B cell (primary cell): ENCODE data around the gene GRK5. TPM values are rescaled to one million over a fixed set of nuclear protein-coding genes. Genes with fewer than 3 reads are reported as not detected.

ENCODE experiments used
- ATAC-seq: fragments of 200-7000 bp; cut with Tn5 transposase; one replicate; pipeline ENCODE4 v1.10.0; 2021; ENCODE audit warnings: low read depth, mild to moderate bottlenecking, moderate number of reproducible peaks, moderate library complexity
- CTCF ChIA-PET: fragments of 350-600 bp; sonication (Branson Sonifier 250); formaldehyde crosslinking; loops from one replicate; lab custom pipeline; 2021; ENCODE audit warnings: antibody characterized with exemption, inconsistent platforms; lab: Charles Lee
- POLR2A ChIA-PET: fragments of 350-600 bp; sonication (Branson Sonifier 250); formaldehyde crosslinking; loops from one replicate; lab custom pipeline; 2021; ENCODE audit warnings: antibody characterized with exemption; lab: Charles Lee
- DNase-seq: peaks from one replicate; pipeline ENCODE4 v3.0.0; 2013
- H2AFZ ChIP-seq: 2 replicates; pipeline ENCODE4 v1.6.1; 2012; ENCODE audit warnings: mild to moderate bottlenecking, low read depth, low read length; ENCODE audit not compliant: insufficient read depth, poor library complexity, severe bottlenecking
- H3K27ac ChIP-seq, 2 donors: 1 replicate in 1 of 2; 2 replicates in 1 of 2; pipeline ENCODE4 v1.5.1; 2012 to 2013; ENCODE audit warnings: low read length in 2 of 2, mild to moderate bottlenecking in 2 of 2, moderate library complexity in 1 of 2
- H3K27me3 ChIP-seq, 4 experiments: fragments of 200-600 bp in 1 of 4; sonication (generic) in 1 of 4; replicated peaks in 1 of 4; 1 replicate in 2 of 4; 2 replicates in 2 of 4; pipeline versions ENCODE4 v1.6.1 to v1.7.0; 2013 to 2016; ENCODE audit warnings: low read length in 3 of 4, mild to moderate bottlenecking in 2 of 4, mixed read lengths in 1 of 4, moderate library complexity in 1 of 4; ENCODE audit not compliant: insufficient read depth in 4 of 4, control insufficient read depth in 3 of 4; ENCODE audit errors: control extremely low read depth in 1 of 4
- H3K36me3 ChIP-seq, 2 experiments: replicated peaks in 1 of 2; 1 replicate in 1 of 2; 2 replicates in 1 of 2; pipeline versions ENCODE4 v1.6.1 to v1.7.1; 2013; ENCODE audit warnings: low read length in 1 of 2; ENCODE audit not compliant: insufficient read depth in 2 of 2, control insufficient read depth in 1 of 2; ENCODE audit errors: control extremely low read depth in 1 of 2, extremely low read depth in 1 of 2
- H3K4me1 ChIP-seq, 2 donors: fragments of 200-600 bp in 1 of 2; sonication (generic) in 1 of 2; 1 replicate in 1 of 2; 2 replicates in 1 of 2; pipeline versions ENCODE4 v1.5.1 to v1.6.1; 2013 to 2017; ENCODE audit warnings: low read length in 2 of 2; ENCODE audit not compliant: control insufficient read depth in 2 of 2, insufficient read depth in 2 of 2
- H3K4me2 ChIP-seq: replicated peaks from 2 replicates; pipeline ENCODE3; 2012; ENCODE audit warnings: mild to moderate bottlenecking, low read depth, low read length; ENCODE audit not compliant: poor library complexity, severe bottlenecking
- H3K4me3 ChIP-seq, 5 experiments: fragments of 200-600 bp in 1 of 5; sonication (generic) in 1 of 5; 1 replicate in 3 of 5; 2 replicates in 2 of 5; pipeline versions ENCODE4 v1.5.1 to v1.7.0; 2011 to 2016; ENCODE audit warnings: low read length in 4 of 5, mild to moderate bottlenecking in 4 of 5, low read depth in 2 of 5, control low read depth in 1 of 5, moderate library complexity in 1 of 5; ENCODE audit not compliant: insufficient read depth in 1 of 5; ENCODE audit errors: control extremely low read depth in 1 of 5, extremely low read depth in 1 of 5
- H3K79me2 ChIP-seq: fragments of 200-600 bp; sonication (generic); one replicate; pipeline ENCODE4 v1.6.0; 2016; ENCODE audit warnings: low read length; ENCODE audit not compliant: control insufficient read depth, insufficient read depth
- H3K9ac ChIP-seq: fragments of 200-600 bp; sonication (generic); 2 replicates; pipeline ENCODE4 v1.6.1; 2017; ENCODE audit warnings: mild to moderate bottlenecking, low read length, moderate library complexity
- H3K9me3 ChIP-seq, 3 donors: one replicate each; pipeline versions ENCODE4 v1.6.1 to v1.7.1; 2013; ENCODE audit warnings: low read length in 2 of 3; ENCODE audit not compliant: control insufficient read depth in 2 of 3, insufficient read depth in 1 of 3; ENCODE audit errors: control extremely low read depth in 1 of 3
- H4K20me1 ChIP-seq: 2 replicates; pipeline ENCODE4 v1.6.0; 2012; ENCODE audit warnings: mild to moderate bottlenecking, low read length; ENCODE audit not compliant: insufficient read depth, control insufficient read depth, poor library complexity, severe bottlenecking
- H3K27ac Mint-ChIP-seq: one replicate; pipeline ENCODE4 v1.8.0; 2021; ENCODE audit warnings: mixed read lengths
- H3K27me3 Mint-ChIP-seq: one replicate; pipeline ENCODE4 v1.8.0; 2021; ENCODE audit warnings: mixed read lengths
- H3K4me1 Mint-ChIP-seq: one replicate; pipeline ENCODE4 v1.8.0; 2021; ENCODE audit warnings: mixed read lengths
- H3K4me3 Mint-ChIP-seq: one replicate; pipeline ENCODE4 v1.8.0; 2021; ENCODE audit warnings: mixed read lengths
- H3K9me3 Mint-ChIP-seq: one replicate; pipeline ENCODE4 v1.8.0; 2022; ENCODE audit warnings: mixed read lengths; ENCODE audit not compliant: insufficient read depth
- EZH2 ChIP-seq: IDR thresholded peaks from 2 replicates; pipeline ENCODE4 v1.6.1; 2012; ENCODE audit warnings: borderline replicate concordance, low read depth, mild to moderate bottlenecking, moderate library complexity, low read length; ENCODE audit not compliant: insufficient read depth, poor library complexity, severe bottlenecking
- WGBS: methylation state at CpG from one replicate; pipeline ENCODE4 v1.1.5; 2013; ENCODE audit warnings: missing lambda C conversion rate; ENCODE audit not compliant: insufficient coverage; 5-methylcytosine and 5-hydroxymethylcytosine counted together
- intact Hi-C: fragments of 100-400 bp; cut with micrococcal nuclease; formaldehyde crosslinking; loops from one replicate; pipeline ENCODE4 v1.10.0; 2022
- polyA plus RNA-seq: library from polyadenylated mRNA; depleted of rRNA; stranded (reverse); fragments of >200 nt; gene quantifications from 2 replicates; pipeline ENCODE4 v1.2.3, GENCODE V29; 2012
- total RNA-seq, 2 donors: library from RNA; stranded (reverse); fragments of 120-200 nt in 1 of 2; gene quantifications; 1 replicate in 1 of 2; 2 replicates in 1 of 2; pipeline versions ENCODE4 v1.2.3 to v1.2.4, GENCODE V29; 2013 to 2022
- TF ChIP-seq, protein P1 (sequence below): fragments of 200-600 bp; IDR thresholded peaks from one replicate; pipeline ENCODE4 v1.8.0; 2022; ENCODE audit warnings: antibody characterized with exemption, mild to moderate bottlenecking

Gene GRK5
- total and polyA plus RNA-seq, 2 donors (not counting 1 experiment from before 2014, with no cell fraction given) = 21.9 to 54.8 TPM

DNA sequence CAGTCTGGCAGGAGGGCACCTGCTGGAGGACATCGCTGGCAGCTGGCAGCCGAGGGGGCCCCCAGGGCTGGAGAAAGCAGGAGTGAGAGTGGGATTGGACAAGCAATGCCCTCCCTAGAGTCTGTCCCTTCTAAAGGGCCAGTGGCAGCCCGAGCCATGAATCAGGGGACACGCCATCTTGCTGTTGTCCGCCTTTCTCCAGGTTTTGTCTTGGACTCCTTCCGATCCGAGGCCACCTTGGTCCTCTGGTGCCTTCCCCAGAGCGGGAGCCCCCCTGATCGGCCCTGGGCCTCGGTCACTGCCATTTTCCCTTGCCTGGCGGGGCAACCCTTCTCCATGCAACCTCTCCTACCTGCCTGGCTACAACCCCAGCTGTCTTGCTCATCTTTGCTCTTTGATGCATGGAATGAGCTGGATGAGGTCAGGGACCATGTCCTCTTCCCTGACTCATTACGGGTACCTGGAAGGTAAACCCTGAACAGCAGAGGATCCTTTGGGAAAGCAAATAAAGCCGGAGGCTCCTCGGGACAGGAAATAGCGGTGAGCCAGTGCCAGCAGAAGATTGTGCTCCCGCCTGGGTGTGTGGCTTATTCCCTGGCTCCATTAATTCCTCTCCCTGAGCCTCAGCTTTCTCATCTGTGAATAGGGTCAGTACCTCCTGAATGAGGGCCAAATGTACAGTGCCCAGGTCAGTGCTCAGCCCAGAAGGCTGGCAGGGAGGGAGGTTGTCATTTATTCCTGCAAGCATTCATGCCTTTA, 112.0 kb downstream of the GRK5 start:
- ChIA-PET CTCF (interaction anchor here (1.5 to 2.3 kb wide), 2 partner anchors 17 to 113 kb away, joined by 3 to 6 read pairs; no protein-coding TSS in a partner anchor), POLR2A (no interaction called here)
- intact Hi-C loops = no loop called here
- H2AFZ ChIP-seq = no peak overlapping the region
- Mint-ChIP-seq H3K27me3 (no peaks in the 10 kb centered on the region), H3K9me3 (peaks cover 5% of the 10 kb centered on the region), H3K27ac (peak overlapping the region; percentile 7), H3K4me3 (no peak overlapping the region), H3K4me1 (peaks cover 82% of the 10 kb centered on the region)
- ATAC-seq (no peak), DNase-seq (no peak)
- H4K20me1 ChIP-seq = peaks cover 74% of the 10 kb centered on the region
- no peak overlapping the region for H3K4me2 ChIP-seq
- peaks cover 98% of the 10 kb centered on the region for H3K79me2 ChIP-seq
- WGBS = 86% methylated on average over 11 of the region's 16 CpGs
- H3K27ac ChIP-seq = no peak overlapping the region
- TF ChIP-seq, protein P1, sequence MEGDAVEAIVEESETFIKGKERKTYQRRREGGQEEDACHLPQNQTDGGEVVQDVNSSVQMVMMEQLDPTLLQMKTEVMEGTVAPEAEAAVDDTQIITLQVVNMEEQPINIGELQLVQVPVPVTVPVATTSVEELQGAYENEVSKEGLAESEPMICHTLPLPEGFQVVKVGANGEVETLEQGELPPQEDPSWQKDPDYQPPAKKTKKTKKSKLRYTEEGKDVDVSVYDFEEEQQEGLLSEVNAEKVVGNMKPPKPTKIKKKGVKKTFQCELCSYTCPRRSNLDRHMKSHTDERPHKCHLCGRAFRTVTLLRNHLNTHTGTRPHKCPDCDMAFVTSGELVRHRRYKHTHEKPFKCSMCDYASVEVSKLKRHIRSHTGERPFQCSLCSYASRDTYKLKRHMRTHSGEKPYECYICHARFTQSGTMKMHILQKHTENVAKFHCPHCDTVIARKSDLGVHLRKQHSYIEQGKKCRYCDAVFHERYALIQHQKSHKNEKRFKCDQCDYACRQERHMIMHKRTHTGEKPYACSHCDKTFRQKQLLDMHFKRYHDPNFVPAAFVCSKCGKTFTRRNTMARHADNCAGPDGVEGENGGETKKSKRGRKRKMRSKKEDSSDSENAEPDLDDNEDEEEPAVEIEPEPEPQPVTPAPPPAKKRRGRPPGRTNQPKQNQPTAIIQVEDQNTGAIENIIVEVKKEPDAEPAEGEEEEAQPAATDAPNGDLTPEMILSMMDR = no peak
- H3K9me3 ChIP-seq = peaks cover 0 to 13% (median 0%) of the 10 kb centered on the region in 3 donors
- H3K9ac ChIP-seq = no peak overlapping the region
- peaks cover 44 to 64% of the 10 kb centered on the region in 2 donors for H3K4me1 ChIP-seq
- H3K4me3 ChIP-seq = no peak overlapping the region
- H3K36me3 ChIP-seq = peaks cover 0 to 6% of the 10 kb centered on the region in 2 experiments
- no peaks in the 10 kb centered on the region for H3K27me3 ChIP-seq

DNA sequence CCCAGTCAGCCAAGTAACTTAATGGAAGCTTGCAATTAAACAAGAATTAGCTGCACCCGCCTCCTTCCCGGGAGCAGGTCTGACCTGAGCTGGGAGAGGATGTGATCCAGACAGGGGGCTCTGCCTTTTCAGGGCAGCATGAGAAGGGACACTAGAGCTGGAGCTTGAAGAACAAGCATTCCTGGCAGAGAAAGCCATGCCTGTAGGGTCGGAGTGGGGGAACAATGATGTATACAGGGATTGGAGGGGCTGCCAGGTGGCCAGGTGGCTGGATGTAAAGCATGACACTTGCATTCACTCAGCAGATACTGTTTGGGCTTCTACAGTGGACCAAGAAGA, 112.5 kb downstream of the GRK5 start:
- peaks cover 98% of the 10 kb centered on the region for H3K79me2 ChIP-seq
- no peaks in the 10 kb centered on the region for H3K27me3 Mint-ChIP-seq
- ChIA-PET POLR2A (no interaction called here), CTCF (interaction anchor here (1.5 to 2.5 kb wide), 3 partner anchors 18 to 114 kb away, joined by 3 to 6 read pairs (median 6); no protein-coding TSS in a partner anchor)
- H3K27ac ChIP-seq = no peak overlapping the region
- peaks cover 0 to 6% of the 10 kb centered on the region in 2 experiments for H3K36me3 ChIP-seq
- H2AFZ ChIP-seq = no peak overlapping the region
- H3K4me1 ChIP-seq = peaks cover 38 to 59% of the 10 kb centered on the region in 2 donors
- ATAC-seq (no peak), DNase-seq (no peak)
- no peaks in the 10 kb centered on the region for H3K27me3 ChIP-seq
- no peak overlapping the region for H3K4me2 ChIP-seq
- peaks cover 0 to 13% (median 0%) of the 10 kb centered on the region in 3 donors for H3K9me3 ChIP-seq
- intact Hi-C loops = no loop called here
- no peak overlapping the region for H3K9ac ChIP-seq
- 96% methylated on average over 3 of the region's 3 CpGs for WGBS
- no peak overlapping the region for H3K27ac Mint-ChIP-seq
- H3K4me3 ChIP-seq = no peak overlapping the region
- peaks cover 5% of the 10 kb centered on the region for H3K9me3 Mint-ChIP-seq
- H4K20me1 ChIP-seq = peaks cover 74% of the 10 kb centered on the region
- no peak for TF ChIP-seq EZH2
- TF ChIP-seq, protein P1 = no peak
- no peak overlapping the region for H3K4me3 Mint-ChIP-seq
- peaks cover 80% of the 10 kb centered on the region for H3K4me1 Mint-ChIP-seq
